ENCODE data around the gene GRM3. TPM values are rescaled to one million over a fixed set of nuclear protein-coding genes. Genes with fewer than 3 reads are reported as not detected.

Gene GRM3
- total and polyA plus RNA-seq, 2 of the 4 experiments (the other 2 are of a cell fraction), result not detected

DNA sequence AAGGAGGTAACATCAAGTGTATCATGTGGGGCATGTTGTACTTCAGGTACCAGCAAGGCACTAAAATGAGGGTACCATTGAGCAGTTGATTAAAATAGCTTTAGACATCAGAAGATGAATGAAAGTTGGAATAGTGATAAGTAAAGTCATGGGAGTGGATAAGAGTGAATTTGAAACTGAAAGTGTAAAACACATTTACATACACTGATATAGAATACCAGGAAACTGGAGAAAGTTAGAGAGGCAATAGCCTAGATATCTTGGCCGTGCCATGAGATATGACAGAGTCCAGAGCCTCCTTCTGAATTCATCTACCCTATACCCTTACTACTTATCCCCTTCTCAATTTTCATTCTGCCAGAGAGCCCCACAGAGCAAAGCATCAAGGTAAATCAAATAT, 76.6 kb downstream of the GRM3 start:
- Histone ChIP-seq H3K23ac (ENCODE audit: low read depth, low read length) (no peak overlapping the region), H4K20me1 (ENCODE audit: insufficient read depth, low read length) (no peaks in the 10 kb centered on the region), H2BK15ac (ENCODE audit: low read depth, low read length) (no peak overlapping the region), H3K56ac (ENCODE audit: extremely low read depth, insufficient read depth, low read length) (no peak overlapping the region), H3K18ac (ENCODE audit: low read depth, low read length) (no peak overlapping the region), H3K27me3 (ENCODE audit: control insufficient read depth, insufficient read depth, low read length) (no peaks in the 10 kb centered on the region), H3K36me3 (ENCODE audit: control insufficient read depth, insufficient read depth, low read length) (no peaks in the 10 kb centered on the region), H3K9me1 (ENCODE audit: insufficient read depth, low read length) (no peaks in the 10 kb centered on the region), H2AFZ (replicated peaks; ENCODE audit: low read length, poor library complexity) (no peak overlapping the region), H4K8ac (ENCODE audit: low read depth in 2 of 2, low read length in 2 of 2) (no peak overlapping the region), H3K14ac (replicated peaks; ENCODE audit: low read depth, low read length) (no peak overlapping the region), H3K9me3 (ENCODE audit: control insufficient read depth, insufficient read depth, low read length) (peaks cover 4% of the 10 kb centered on the region), H3K4ac (ENCODE audit: low read depth, low read length) (no peak overlapping the region), H3K9ac (ENCODE audit: low read depth, low read length) (no peak overlapping the region), H4K5ac (ENCODE audit: low read depth, low read length) (no peak overlapping the region), H3K27ac (ENCODE audit: insufficient read depth, low read length) (no peak overlapping the region), H2AK9ac (replicated peaks; ENCODE audit: low read depth, low read length, poor library complexity) (no peak overlapping the region), H2BK120ac (ENCODE audit: low read depth, low read length) (no peak overlapping the region), H2BK5ac (ENCODE audit: low read depth, low read length, poor library complexity, severe bottlenecking) (no peak overlapping the region), H3K4me2 (ENCODE audit: low read depth, low read length) (no peak overlapping the region), H3K79me1 (ENCODE audit: low read depth in 1 of 2, low read length in 2 of 2) (no peaks in the 10 kb centered on the region), H2BK20ac (ENCODE audit: low read depth, low read length) (no peak overlapping the region), H2AK5ac (ENCODE audit: low read depth, low read length) (no peak overlapping the region), H3K4me1 (ENCODE audit: control insufficient read depth, insufficient read depth, low read length) (no peaks in the 10 kb centered on the region), H4K91ac (ENCODE audit: insufficient read depth, low read depth, low read length) (no peak overlapping the region), H3K4me3 (ENCODE audit: insufficient read depth, low read depth, low read length) (no peak overlapping the region)
- dilution Hi-C loops (cut with HindIII; ENCODE audit: low sequenced_read_pairs, unreplicated experiment), result no loop called here
- no peak for ATAC-seq (ENCODE audit: low read depth)
- intact Hi-C loops (cut with micrococcal nuclease), result no loop called here
- POLR2A ChIA-PET (ENCODE audit: unreplicated experiment), result no interaction called here
- no TSS peak for BruUV-seq (replicated peaks)
- no CpG with 5 or more reads among the region's 1 CpG for WGBS, 2 experiments (ENCODE audit: extremely low coverage in 2 of 2, insufficient read length in 1 of 2)
- no peak for TF ChIP-seq CHD1 (IDR thresholded peaks at IDR 0.05; ENCODE audit: low read depth, low read length)
- no peak for TF ChIP-seq FOS (IDR thresholded peaks at IDR 0.05; ENCODE audit: low read depth, low read length)
- TF ChIP-seq SMC3 (IDR thresholded peaks at IDR 0.05; ENCODE audit: low read depth, low read length), result no peak
- TF ChIP-seq RFX5 (IDR thresholded peaks at IDR 0.05; ENCODE audit: low read depth, low read length), result no peak
- TF ChIP-seq MAZ (IDR thresholded peaks at IDR 0.05; ENCODE audit: borderline replicate concordance, low read depth, low read length), result no peak
- TF ChIP-seq NFE2L2 (IDR thresholded peaks at IDR 0.05; ENCODE audit: low read depth, low read length), result no peak
- TF ChIP-seq, protein P1, sequence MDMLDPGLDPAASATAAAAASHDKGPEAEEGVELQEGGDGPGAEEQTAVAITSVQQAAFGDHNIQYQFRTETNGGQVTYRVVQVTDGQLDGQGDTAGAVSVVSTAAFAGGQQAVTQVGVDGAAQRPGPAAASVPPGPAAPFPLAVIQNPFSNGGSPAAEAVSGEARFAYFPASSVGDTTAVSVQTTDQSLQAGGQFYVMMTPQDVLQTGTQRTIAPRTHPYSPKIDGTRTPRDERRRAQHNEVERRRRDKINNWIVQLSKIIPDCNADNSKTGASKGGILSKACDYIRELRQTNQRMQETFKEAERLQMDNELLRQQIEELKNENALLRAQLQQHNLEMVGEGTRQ (IDR thresholded peaks at IDR 0.05; ENCODE audit: low read depth, low read length), result no peak
- TF ChIP-seq, protein P2, sequence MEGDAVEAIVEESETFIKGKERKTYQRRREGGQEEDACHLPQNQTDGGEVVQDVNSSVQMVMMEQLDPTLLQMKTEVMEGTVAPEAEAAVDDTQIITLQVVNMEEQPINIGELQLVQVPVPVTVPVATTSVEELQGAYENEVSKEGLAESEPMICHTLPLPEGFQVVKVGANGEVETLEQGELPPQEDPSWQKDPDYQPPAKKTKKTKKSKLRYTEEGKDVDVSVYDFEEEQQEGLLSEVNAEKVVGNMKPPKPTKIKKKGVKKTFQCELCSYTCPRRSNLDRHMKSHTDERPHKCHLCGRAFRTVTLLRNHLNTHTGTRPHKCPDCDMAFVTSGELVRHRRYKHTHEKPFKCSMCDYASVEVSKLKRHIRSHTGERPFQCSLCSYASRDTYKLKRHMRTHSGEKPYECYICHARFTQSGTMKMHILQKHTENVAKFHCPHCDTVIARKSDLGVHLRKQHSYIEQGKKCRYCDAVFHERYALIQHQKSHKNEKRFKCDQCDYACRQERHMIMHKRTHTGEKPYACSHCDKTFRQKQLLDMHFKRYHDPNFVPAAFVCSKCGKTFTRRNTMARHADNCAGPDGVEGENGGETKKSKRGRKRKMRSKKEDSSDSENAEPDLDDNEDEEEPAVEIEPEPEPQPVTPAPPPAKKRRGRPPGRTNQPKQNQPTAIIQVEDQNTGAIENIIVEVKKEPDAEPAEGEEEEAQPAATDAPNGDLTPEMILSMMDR (conservative IDR thresholded peaks at IDR 0.05; ENCODE audit: low read depth, low read length), result no peak
- no peak for TF ChIP-seq POLR2A (IDR thresholded peaks at IDR 0.05; ENCODE audit: low read depth, low read length)
- TF ChIP-seq RCOR1 (IDR thresholded peaks at IDR 0.05; ENCODE audit: insufficient replicate concordance, low read length), result no peak
- no peak for TF ChIP-seq RAD21 (IDR thresholded peaks at IDR 0.05; ENCODE audit: low read length)
- no peak for TF ChIP-seq CEBPB (IDR thresholded peaks at IDR 0.05; ENCODE audit: low read depth, low read length)
- no peak for TF ChIP-seq MAFK (IDR thresholded peaks at IDR 0.05; ENCODE audit: low read depth, low read length)
- TF ChIP-seq ELK1 (IDR thresholded peaks at IDR 0.05; ENCODE audit: borderline replicate concordance, low read depth, low read length), result no peak
- no peak for DNase-seq
- in situ Hi-C loops (cut with MboI; ENCODE audit: low sequenced_read_pairs), result no loop called here
- CTCF ChIA-PET, result no interaction called here
